ENCODE results near the gene SLC25A4.

DNA sequence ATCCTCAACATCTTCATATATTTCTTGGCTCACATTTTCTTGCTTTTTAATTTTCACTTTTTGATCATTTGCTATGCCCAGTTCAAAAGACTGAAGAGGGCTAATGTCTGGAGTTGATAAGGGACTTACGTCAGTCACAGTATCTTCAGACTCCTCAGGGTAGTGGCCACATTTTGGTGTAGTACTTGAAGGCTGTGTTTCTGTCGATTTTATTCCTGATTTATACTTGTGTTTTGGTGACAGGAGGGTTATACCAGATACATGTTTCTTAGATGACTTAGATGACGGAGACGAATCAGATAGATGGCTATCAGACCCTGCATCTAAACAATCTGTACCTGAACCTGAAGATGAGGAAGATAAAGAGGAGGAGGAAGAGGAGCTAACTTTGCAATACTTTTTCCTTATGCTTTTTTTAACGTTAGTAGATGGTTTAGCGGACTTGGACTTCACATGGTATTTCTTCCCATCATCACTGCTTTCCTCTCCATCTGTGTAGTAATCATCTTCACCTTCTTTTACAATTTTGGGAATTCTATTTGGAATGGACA is 47.3 kb downstream of the SLC25A4 start:
- no peak for TF ChIP-seq EP300 (IDR thresholded peaks at IDR 0.05)
- no peak for TF ChIP-seq POLR2A (IDR thresholded peaks at IDR 0.05)
